Kidney epithelial cell (primary cell): ENCODE measurements around the gene CUL4A. TPM values are rescaled to one million over a fixed set of nuclear protein-coding genes. Genes with fewer than 3 reads are reported as not detected.
"Not testable (repeated sequence)": the region's sequence is repeated elsewhere in the genome, so short reads cannot be mapped to it uniquely, and the experiment has no call there.

Experiments
- DNase-seq: peaks from one replicate; pipeline ENCODE4 v3.0.0-alpha.2; 2010; ENCODE audit warnings: low read depth
- H3K27me3 ChIP-seq: 2 replicates; pipeline ENCODE4 v1.6.0; 2011; ENCODE audit warnings: low read length; ENCODE audit not compliant: control insufficient read depth, insufficient read depth
- H3K36me3 ChIP-seq: 2 replicates; pipeline ENCODE4 v1.5.1; 2011; ENCODE audit warnings: low read length; ENCODE audit not compliant: control insufficient read depth, insufficient read depth
- H3K4me3 ChIP-seq: 2 replicates; pipeline ENCODE4 v1.5.1; 2011; ENCODE audit warnings: low read depth, mild to moderate bottlenecking, control low read depth, low read length
- CTCF ChIP-seq: IDR thresholded peaks from 2 replicates; pipeline ENCODE4 v1.5.1; 2011; ENCODE audit warnings: mild to moderate bottlenecking, moderate library complexity, low read length, control low read depth, inconsistent platforms; ENCODE audit not compliant: insufficient read depth, poor library complexity, severe bottlenecking
- total RNA-seq: library from RNA; depleted of rRNA; stranded (reverse); fragments of >200 nt; gene quantifications from 2 replicates; pipeline ENCODE4 v1.2.3, GENCODE V29; 2015

Gene CUL4A
- total RNA-seq, 1 donor from 2014 or later = 90.4 TPM

DNA sequence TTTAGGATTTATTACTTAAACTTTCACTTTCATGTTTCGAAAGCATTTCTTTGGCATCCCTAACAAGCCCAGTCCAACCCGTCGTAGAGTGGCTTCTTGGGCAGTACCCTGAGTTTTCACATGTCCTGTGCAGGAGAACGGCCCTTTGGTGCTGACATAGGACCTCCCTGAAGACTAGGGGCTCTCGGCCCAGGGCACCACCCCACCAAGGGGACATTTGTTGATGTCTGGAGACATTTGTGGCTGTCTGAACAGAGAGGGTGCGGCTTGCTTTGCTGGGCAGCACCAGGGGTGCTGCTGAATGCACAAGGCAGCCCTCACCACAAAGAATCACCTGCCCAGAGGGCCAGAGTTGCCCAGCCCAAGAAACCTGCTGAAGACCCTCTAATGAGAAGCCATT is 30.6 kb downstream of the CUL4A start:
- H3K27me3 ChIP-seq = no peaks in the 10 kb centered on the region
- no peaks in the 10 kb centered on the region for H3K36me3 ChIP-seq
- no peak overlapping the region for H3K4me3 ChIP-seq
- TF ChIP-seq CTCF = no peak
- no peak for DNase-seq

DNA sequence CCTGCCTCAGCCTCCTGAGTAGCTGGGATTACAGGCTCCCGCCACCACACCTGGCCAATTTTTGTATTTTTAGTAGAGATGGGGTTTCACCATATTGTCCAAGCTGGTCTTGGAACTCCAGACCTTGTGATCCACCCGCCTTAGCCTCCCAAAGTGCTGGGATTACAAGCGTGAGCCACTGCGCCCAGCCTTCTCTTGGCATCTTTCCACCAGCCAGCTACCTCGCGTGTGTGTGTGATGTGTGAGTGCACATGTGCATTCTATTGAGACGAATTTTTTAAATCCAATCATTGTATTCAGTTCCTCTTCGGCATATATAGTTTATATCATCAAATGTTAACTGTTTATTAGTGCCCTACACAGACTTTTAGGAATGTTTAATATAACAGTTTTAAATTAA is 32.2 kb downstream of the CUL4A start:
- H3K36me3 ChIP-seq, H3K4me3 ChIP-seq, DNase-seq, H3K27me3 ChIP-seq: not testable (repeated sequence)

- TF ChIP-seq CTCF = no peak
- DNase-seq = no peak
- Histone ChIP-seq H3K27me3 (no peaks in the 10 kb centered on the region), H3K4me3 (no peak overlapping the region), H3K36me3 (peaks cover 1% of the 10 kb centered on the region)
Measured at GRCh38 chr13:113243847-113244246, 34.4 kb downstream of the CUL4A start.

DNA sequence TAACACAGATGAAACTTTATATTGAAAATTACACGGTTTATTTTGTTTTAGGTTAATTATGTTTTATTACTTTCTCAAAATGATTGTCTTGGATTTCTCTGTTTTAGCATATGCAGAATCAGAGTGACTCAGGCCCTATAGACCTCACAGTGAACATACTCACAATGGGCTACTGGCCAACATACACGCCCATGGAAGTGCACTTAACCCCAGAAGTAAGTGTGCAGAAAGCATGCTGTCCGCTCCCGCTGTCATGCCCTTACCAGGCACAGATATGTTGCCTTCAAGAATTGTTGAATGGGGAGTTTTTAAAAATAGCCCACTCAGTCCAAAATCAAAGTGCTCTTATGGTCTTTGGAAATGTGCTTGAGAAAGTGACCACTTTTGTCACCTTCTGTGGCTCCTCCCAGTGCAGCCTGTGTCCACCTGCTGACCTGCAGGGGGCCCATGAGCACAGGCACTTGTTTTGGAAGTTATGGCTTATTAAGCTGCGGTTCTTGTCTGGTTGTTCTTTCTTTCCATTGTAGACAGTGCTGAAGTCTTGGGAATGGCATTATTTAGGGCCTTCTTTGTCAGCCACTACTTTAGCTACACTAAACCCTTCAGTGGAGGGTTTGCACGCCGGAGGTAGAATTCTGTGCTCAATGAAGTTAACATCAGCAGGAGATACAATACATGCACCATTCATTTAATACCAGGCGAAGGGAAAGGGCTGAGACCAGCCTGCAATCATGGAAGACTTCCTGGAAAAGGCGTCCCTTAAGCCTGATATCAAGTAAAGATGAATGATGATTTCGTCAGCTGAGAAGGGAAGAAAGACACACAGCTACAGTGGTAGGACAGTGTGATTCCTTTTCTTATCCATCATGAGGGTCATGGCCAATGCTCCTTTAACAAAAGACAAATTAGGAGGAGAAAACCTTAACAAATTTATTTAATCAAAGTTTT is 36.7 kb downstream of the CUL4A start:
- peak; percentile 45 for TF ChIP-seq CTCF
- H3K36me3 ChIP-seq = peaks cover 1% of the 10 kb centered on the region
- H3K4me3 ChIP-seq = no peak overlapping the region
- H3K27me3 ChIP-seq = no peaks in the 10 kb centered on the region
- no peak for DNase-seq

- Histone ChIP-seq H3K27me3 (no peaks in the 10 kb centered on the region), H3K36me3 (peaks cover 2% of the 10 kb centered on the region), H3K4me3 (no peak overlapping the region)
- TF ChIP-seq CTCF = no peak
- DNase-seq = no peak
Measured at GRCh38 chr13:113252516-113253095, 43.2 kb downstream of the CUL4A start.

GRCh38 chr13:113257908-113258307 is 48.5 kb downstream of the CUL4A start:
- not testable (repeated sequence) for H3K27me3 ChIP-seq, H3K36me3 ChIP-seq, DNase-seq, H3K4me3 ChIP-seq
